A673 (cell line): ENCODE data around the gene PDLIM5.
"Not testable (repeated sequence)": the region's sequence is repeated elsewhere in the genome, so short reads cannot be mapped to it uniquely, and the experiment has no call there.

Source experiments
- CTCF ChIP-seq: fragments of 300-800, 200-600 bp; sonication (generic); conservative IDR thresholded peaks from 2 replicates; pipeline ENCODE4 v1.5.1; 2017; ENCODE audit warnings: low read depth, mild to moderate bottlenecking, antibody characterized with exemption, low read length, moderate library complexity, mixed read lengths
- EZH2 ChIP-seq: fragments of 200-600 bp; sonication (generic); IDR thresholded peaks from 2 replicates; pipeline ENCODE4 v1.6.1; 2017; ENCODE audit warnings: borderline replicate concordance, low read depth, mild to moderate bottlenecking, mixed read lengths, antibody characterized with exemption, low read length; ENCODE audit not compliant: poor library complexity, severe bottlenecking

GRCh38 chr4:94513532-94513931 is 61.8 kb downstream of the PDLIM5 start:
- TF ChIP-seq CTCF, EZH2: not testable (repeated sequence)
